PC-3 (cell line): Measurements from ENCODE around the gene NRG3. TPM values are rescaled to one million over a fixed set of nuclear protein-coding genes. Genes with fewer than 3 reads are reported as not detected.

ENCODE experiments used
- ATAC-seq: fragments of 200-7000 bp; cut with Tn5 transposase; 2 replicates; pipeline ENCODE4 v1.9.1; 2020; ENCODE audit warnings: mild to moderate bottlenecking, moderate library complexity
- BruUV-seq: library from RNA; stranded (reverse); fragments of 400-500 nt; replicated peaks from 2 replicates; lab custom pipeline; 2021; lab: Mats Ljungman, UMichigan
- CTCF ChIA-PET: fragments of 300-600 bp; sonication (Branson Sonifier 250); formaldehyde crosslinking; loops from one replicate; lab custom pipeline; 2022; ENCODE audit warnings: antibody characterized with exemption; lab: Charles Lee
- POLR2A ChIA-PET: fragments of 300-600 bp; sonication (Branson Sonifier 250); formaldehyde crosslinking; loops from one replicate; lab custom pipeline; 2022; ENCODE audit warnings: antibody characterized with exemption; ENCODE audit not compliant: unreplicated experiment; lab: Charles Lee
- DNase-seq: peaks from one replicate; pipeline ENCODE4 v3.0.0-alpha.2; 2015
- H2AFZ ChIP-seq: fragments of 300-600 bp; sonication (generic); 2 replicates; pipeline ENCODE4 v1.6.0; 2016; ENCODE audit warnings: antibody characterized with exemption, low read length
- H3F3A ChIP-seq: fragments of 300-600 bp; sonication (generic); one replicate; pipeline ENCODE4 v1.6.0; 2017; ENCODE audit warnings: antibody characterized with exemption, low read length, control low read depth, mild to moderate bottlenecking; ENCODE audit not compliant: unreplicated experiment
- H3K27ac ChIP-seq: fragments of 300-600 bp; sonication (generic); 2 replicates; pipeline ENCODE4 v1.5.1; 2016; ENCODE audit warnings: mild to moderate bottlenecking, low read length
- H3K27me3 ChIP-seq: fragments of 300-600 bp; sonication (generic); 2 replicates; pipeline ENCODE4 v1.6.1; 2016; ENCODE audit warnings: low read length, mixed read lengths
- H3K36me3 ChIP-seq: fragments of 300-600 bp; sonication (generic); 2 replicates; pipeline ENCODE4 v1.6.1; 2016; ENCODE audit warnings: low read depth, mixed run types, low read length, mixed read lengths
- H3K4me1 ChIP-seq: fragments of 300-600 bp; sonication (generic); 2 replicates; pipeline ENCODE4 v1.5.1; 2016; ENCODE audit warnings: low read length; ENCODE audit not compliant: insufficient read depth
- H3K4me2 ChIP-seq: fragments of 300-600 bp; sonication (generic); 2 replicates; pipeline ENCODE4 v1.6.0; 2016; ENCODE audit warnings: low read length
- H3K4me3 ChIP-seq: fragments of 300-600 bp; sonication (generic); 2 replicates; pipeline ENCODE4 v1.5.1; 2016; ENCODE audit warnings: mild to moderate bottlenecking, low read length, mixed read lengths
- H3K79me2 ChIP-seq: fragments of 300-600 bp; sonication (generic); 2 replicates; pipeline ENCODE4 v1.6.1; 2017; ENCODE audit warnings: low read length, mixed read lengths
- H3K9ac ChIP-seq: fragments of 300-600 bp; sonication (generic); 2 replicates; pipeline ENCODE4 v1.6.0; 2016; ENCODE audit warnings: mild to moderate bottlenecking, low read length
- H3K9me2 ChIP-seq: fragments of 300-600 bp; sonication (generic); replicated peaks from 2 replicates; pipeline ENCODE4 v1.6.1; 2016; ENCODE audit warnings: mixed run types, low read length, mixed read lengths
- H3K9me3 ChIP-seq: fragments of 300-600 bp; sonication (generic); 2 replicates; pipeline ENCODE4 v1.6.1; 2016; ENCODE audit warnings: low read length, mixed read lengths
- H4K20me1 ChIP-seq: fragments of 300-600 bp; sonication (generic); 2 replicates; pipeline ENCODE4 v1.6.1; 2016; ENCODE audit warnings: low read length, mixed read lengths
- EZH2 ChIP-seq: fragments of 300-600 bp; sonication (generic); IDR thresholded peaks from one replicate; pipeline ENCODE4 v1.6.1; 2017; ENCODE audit warnings: antibody characterized with exemption, mild to moderate bottlenecking, low read length; ENCODE audit not compliant: unreplicated experiment
- EZH2phosphoT487 ChIP-seq: fragments of 300-600 bp; sonication (generic); IDR thresholded peaks from 2 replicates; pipeline ENCODE4 v1.6.1; 2018; ENCODE audit warnings: mild to moderate bottlenecking, antibody characterized with exemption, low read length, borderline replicate concordance
- intact Hi-C: fragments of 100-400 bp; cut with micrococcal nuclease; formaldehyde crosslinking; loops from 2 replicates; pipeline ENCODE4 v1.9.0; 2023
- total RNA-seq: library from RNA; depleted of rRNA; stranded (reverse); fragments of >200 nt; gene quantifications from 2 replicates; pipeline ENCODE4 v1.2.3, GENCODE V29; 2014
- TF ChIP-seq, protein P1 (sequence below): fragments of 300-600 bp; sonication (generic); conservative IDR thresholded peaks from 2 replicates; pipeline ENCODE4 v1.5.1; 2017; ENCODE audit warnings: antibody characterized with exemption, low read depth, mild to moderate bottlenecking, low read length

NRG3 gene
- total RNA-seq, 1 experiment from 2014 or later: not detected

DNA sequence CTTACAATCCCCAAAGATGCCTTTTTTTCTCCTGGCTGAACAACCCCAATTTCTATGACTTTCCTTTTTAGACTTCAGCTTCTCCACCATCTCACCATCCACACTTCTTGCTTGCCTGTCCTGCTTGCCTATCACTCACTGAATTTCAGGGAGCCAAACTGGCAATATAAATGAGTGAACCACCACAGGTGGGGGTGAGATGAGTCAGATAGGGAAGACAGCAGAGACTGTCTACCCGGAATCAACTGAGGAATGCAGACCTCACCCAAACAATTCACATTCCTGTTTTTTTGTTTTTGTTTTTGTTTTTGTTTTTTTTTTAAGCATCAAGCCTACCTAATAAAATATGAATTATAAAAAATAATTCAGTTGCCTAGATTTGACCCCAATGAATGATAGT is 273.8 kb downstream of the NRG3 start:
- no peaks in the 10 kb centered on the region for H3K27me3 ChIP-seq
- H2AFZ ChIP-seq: no peak overlapping the region
- no peak overlapping the region for H3K27ac ChIP-seq
- intact Hi-C loops: no loop called here
- H3K4me3 ChIP-seq: no peak overlapping the region
- no peaks in the 10 kb centered on the region for H3F3A ChIP-seq
- CTCF ChIA-PET: no interaction called here
- no peaks in the 10 kb centered on the region for H3K4me1 ChIP-seq
- H3K9me2 ChIP-seq: no peaks in the 10 kb centered on the region
- BruUV-seq: no TSS peak
- ATAC-seq: no peak
- DNase-seq: no peak
- H3K9me3 ChIP-seq: no peaks in the 10 kb centered on the region
- H3K79me2 ChIP-seq: no peaks in the 10 kb centered on the region
- H3K9ac ChIP-seq: no peak overlapping the region
- no peak overlapping the region for H3K4me2 ChIP-seq
- POLR2A ChIA-PET: no interaction called here
- H4K20me1 ChIP-seq: no peaks in the 10 kb centered on the region
- TF ChIP-seq EZH2 (no peak), EZH2phosphoT487 (no peak)
- TF ChIP-seq, protein P1, sequence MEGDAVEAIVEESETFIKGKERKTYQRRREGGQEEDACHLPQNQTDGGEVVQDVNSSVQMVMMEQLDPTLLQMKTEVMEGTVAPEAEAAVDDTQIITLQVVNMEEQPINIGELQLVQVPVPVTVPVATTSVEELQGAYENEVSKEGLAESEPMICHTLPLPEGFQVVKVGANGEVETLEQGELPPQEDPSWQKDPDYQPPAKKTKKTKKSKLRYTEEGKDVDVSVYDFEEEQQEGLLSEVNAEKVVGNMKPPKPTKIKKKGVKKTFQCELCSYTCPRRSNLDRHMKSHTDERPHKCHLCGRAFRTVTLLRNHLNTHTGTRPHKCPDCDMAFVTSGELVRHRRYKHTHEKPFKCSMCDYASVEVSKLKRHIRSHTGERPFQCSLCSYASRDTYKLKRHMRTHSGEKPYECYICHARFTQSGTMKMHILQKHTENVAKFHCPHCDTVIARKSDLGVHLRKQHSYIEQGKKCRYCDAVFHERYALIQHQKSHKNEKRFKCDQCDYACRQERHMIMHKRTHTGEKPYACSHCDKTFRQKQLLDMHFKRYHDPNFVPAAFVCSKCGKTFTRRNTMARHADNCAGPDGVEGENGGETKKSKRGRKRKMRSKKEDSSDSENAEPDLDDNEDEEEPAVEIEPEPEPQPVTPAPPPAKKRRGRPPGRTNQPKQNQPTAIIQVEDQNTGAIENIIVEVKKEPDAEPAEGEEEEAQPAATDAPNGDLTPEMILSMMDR: no peak
- no peaks in the 10 kb centered on the region for H3K36me3 ChIP-seq

DNA sequence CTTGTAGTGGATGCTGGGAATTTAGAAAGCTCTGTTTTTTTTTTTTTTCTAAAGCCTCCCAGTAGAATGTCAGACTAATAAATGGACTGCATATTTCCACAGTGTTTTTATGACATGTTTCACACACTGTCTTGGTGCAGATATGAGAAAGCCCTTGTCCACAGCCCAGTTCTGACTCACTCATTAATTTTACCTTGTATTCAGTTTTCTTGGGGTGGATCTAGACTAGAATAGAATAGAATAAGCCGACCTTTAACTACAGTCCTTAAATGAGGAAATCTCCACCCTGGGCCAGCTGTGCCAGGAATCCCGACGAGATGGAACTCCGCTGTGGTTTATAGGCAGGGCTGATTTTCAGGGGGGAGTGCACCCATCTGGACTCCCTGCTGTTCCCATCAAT is 274.7 kb downstream of the NRG3 start:
- ATAC-seq (no peak), DNase-seq (no peak)
- H3K4me2 ChIP-seq: no peak overlapping the region
- H3K36me3 ChIP-seq: no peaks in the 10 kb centered on the region
- CTCF ChIA-PET: interaction anchor here (0.6 kb wide), 1 partner anchor 13 kb away, joined by 5 read pairs; no protein-coding TSS in a partner anchor
- POLR2A ChIA-PET: no interaction called here
- no peak overlapping the region for H3K9ac ChIP-seq
- intact Hi-C loops: no loop called here
- H3K79me2 ChIP-seq: no peaks in the 10 kb centered on the region
- H3K27me3 ChIP-seq: no peaks in the 10 kb centered on the region
- no peaks in the 10 kb centered on the region for H3K4me1 ChIP-seq
- H2AFZ ChIP-seq: no peak overlapping the region
- H3K27ac ChIP-seq: no peak overlapping the region
- no peak overlapping the region for H3K4me3 ChIP-seq
- TF ChIP-seq EZH2 (no peak), EZH2phosphoT487 (no peak)
- TF ChIP-seq, protein P1: no peak
- H3F3A ChIP-seq: no peaks in the 10 kb centered on the region
- no TSS peak for BruUV-seq
- no peaks in the 10 kb centered on the region for H3K9me2 ChIP-seq
- H4K20me1 ChIP-seq: no peaks in the 10 kb centered on the region
- no peaks in the 10 kb centered on the region for H3K9me3 ChIP-seq

DNA sequence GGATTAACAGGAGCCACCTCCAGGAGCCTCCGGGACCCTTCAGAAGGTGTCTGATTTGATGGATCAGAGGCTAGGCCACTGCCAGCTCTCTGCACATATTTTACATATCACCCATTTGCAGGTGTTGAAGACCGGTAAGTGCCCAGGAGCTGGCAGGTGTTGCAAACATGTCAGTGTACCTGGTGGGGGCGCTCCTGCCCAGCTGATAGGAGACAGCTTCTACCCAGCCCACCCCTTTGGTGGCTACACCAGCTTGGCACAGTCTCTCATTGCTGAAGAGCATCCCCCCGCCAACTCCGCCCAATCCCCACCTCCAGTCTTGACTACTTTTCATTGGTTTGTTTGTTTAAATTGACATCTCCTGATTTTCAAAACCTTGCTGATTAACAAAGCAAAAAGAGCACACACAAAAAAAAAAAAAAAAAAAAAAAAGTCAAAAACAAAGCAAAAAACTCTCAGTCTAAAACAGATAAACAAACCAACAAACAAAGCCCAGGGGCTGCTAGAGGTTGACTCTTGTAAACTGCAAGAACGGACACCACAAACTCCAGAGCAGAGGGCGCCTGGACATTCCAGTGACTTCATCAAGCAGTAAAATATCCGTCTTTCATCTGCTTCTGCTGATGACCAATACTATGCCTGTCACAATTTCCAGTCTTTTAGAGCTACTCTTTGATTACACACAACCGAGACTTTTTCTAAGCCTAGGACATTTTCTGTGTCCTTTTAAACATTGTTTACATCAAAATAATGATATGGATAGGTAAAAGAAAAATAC is 275.3 kb downstream of the NRG3 start:
- intact Hi-C loops: no loop called here
- no peaks in the 10 kb centered on the region for H3K9me3 ChIP-seq
- H4K20me1 ChIP-seq: no peaks in the 10 kb centered on the region
- no peak for DNase-seq
- H3K79me2 ChIP-seq: no peaks in the 10 kb centered on the region
- no peaks in the 10 kb centered on the region for H3K9me2 ChIP-seq
- TF ChIP-seq, protein P1: no peak
- no peak for TF ChIP-seq EZH2
- TF ChIP-seq EZH2phosphoT487: no peak
- H3K4me2 ChIP-seq: no peak overlapping the region
- H3K27ac ChIP-seq: no peak overlapping the region
- H3K4me3 ChIP-seq: no peak overlapping the region
- H3F3A ChIP-seq: no peaks in the 10 kb centered on the region
- H3K9ac ChIP-seq: no peak overlapping the region
- no TSS peak for BruUV-seq
- no peaks in the 10 kb centered on the region for H3K4me1 ChIP-seq
- no peak for ATAC-seq
- H3K27me3 ChIP-seq: no peaks in the 10 kb centered on the region
- no peaks in the 10 kb centered on the region for H3K36me3 ChIP-seq
- no peak overlapping the region for H2AFZ ChIP-seq
- ChIA-PET CTCF (no interaction called here), POLR2A (no interaction called here)
